GM19240 (cell line): ENCODE results near the gene ZER1.
A peak's percentile ranks its signal among the peaks of the same experiment; 100 is the strongest.

ENCODE experiments used
- DNase-seq: peaks from one replicate; pipeline ENCODE4 v3.0.0; 2011; ENCODE audit warnings: low spot score; ENCODE audit not compliant: insufficient read length

ZER1 gene

DNA sequence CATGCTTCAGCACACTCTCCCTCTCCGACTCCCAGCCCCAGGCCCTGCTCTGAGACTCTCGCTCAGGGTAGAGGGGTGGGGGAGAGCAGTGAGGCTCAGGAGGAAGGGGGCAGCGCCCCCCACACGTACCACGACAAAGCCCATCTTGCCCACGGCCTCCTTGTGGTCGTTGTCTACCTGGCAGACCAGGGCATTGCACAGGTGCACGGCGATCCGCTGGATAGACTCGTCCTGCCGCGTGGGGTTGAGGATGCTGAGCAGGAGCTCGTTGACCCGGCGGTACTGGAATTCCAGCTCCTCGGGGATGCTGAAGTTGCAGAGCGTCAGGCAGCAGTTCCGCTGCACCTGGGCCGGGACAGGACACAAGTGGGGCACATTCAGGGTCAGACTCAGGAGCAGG is 29.3 kb downstream of the ZER1 start:
- no peak for DNase-seq

- DNase-seq: no peak
Measured at GRCh38 chr9:128735373-128735772, 36.4 kb downstream of the ZER1 start.

DNA sequence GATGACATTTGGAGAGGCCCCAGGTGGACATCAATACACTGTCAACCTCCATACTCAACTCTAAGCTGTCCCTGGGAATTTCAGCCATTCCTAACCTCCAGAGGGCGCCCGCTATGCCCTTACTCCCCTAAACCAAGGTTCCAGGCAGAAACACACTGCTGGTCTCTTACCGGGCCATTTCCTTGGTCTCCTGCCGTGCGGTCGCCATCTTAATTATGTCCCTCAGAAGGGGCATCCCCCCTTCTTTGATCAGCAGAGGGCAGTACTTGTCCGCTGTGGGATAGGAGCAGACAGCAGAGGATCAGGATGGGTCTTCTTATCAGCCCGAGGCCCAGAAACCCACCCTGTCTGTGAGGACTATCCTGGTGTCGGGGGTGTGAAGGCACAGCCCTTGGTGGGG is 38.5 kb downstream of the ZER1 start:
- DNase-seq: no peak

DNA sequence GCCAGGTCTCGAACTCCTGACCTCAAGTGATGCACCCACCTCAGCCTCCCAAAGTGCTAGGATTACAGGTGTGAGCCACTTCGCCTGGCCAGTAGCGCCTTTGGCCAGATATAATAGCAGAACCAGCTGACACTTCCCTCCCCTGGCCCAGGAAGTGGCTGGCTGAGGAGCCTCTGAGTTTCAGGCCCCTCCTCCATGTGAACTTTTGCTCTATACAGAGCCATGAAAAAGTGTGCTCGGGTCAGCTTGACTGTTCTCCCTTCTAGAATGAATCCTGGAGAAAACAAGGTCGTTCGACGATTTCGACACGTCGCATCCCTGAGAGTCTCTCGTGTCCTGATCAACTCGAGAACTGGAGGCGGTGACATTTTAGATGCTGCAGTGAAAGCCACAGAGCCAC is 39.2 kb downstream of the ZER1 start:
- DNase-seq: no peak

DNA sequence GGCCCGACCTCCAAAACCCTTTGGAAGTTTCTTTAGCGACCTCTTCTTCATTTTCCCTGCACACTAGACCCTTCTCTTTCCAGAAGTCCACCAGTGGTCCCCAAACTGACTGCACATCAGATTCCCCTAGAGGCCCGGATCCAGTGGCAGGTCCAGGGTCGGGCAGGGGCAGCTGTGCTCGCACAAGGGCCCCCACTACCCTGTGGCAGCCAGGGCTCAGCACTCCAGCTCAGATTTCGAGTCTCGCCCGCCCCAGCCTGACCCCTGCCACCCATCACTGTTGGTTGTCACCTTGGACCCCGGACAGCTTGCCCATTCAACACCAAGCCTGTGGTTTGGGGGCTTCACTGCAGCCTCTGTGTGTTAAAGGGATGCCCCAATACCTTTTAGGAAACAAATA is 40.0 kb downstream of the ZER1 start:
- no peak for DNase-seq

GRCh38 chr9:128731093-128731492 is 40.6 kb downstream of the ZER1 start:
- DNase-seq: no peak

- no peak for DNase-seq
Measured at GRCh38 chr9:128729766-128730517, 41.8 kb downstream of the ZER1 start.

GRCh38 chr9:128729302-128729701 is 42.4 kb downstream of the ZER1 start:
- DNase-seq: no peak

DNA sequence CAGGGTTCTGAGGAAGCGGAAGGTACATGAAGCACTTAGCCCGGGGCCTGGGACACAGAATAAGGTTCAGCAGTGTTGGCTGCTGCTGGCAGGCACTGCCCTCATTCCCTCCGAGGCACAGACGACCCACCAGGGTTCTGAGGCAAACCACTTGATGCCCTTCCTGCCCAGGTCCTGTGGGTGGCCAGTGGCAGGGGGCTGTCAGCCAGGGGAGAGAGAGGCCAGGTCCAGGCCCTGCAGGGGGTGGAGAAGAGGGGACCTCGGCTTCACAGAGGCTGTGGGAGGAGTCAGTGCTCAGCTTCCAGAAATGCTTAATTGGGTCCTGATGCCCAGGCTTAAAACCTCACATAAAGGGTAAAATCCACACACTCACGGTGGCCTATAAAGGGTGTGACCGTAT is 43.4 kb downstream of the ZER1 start:
- DNase-seq: no peak

DNA sequence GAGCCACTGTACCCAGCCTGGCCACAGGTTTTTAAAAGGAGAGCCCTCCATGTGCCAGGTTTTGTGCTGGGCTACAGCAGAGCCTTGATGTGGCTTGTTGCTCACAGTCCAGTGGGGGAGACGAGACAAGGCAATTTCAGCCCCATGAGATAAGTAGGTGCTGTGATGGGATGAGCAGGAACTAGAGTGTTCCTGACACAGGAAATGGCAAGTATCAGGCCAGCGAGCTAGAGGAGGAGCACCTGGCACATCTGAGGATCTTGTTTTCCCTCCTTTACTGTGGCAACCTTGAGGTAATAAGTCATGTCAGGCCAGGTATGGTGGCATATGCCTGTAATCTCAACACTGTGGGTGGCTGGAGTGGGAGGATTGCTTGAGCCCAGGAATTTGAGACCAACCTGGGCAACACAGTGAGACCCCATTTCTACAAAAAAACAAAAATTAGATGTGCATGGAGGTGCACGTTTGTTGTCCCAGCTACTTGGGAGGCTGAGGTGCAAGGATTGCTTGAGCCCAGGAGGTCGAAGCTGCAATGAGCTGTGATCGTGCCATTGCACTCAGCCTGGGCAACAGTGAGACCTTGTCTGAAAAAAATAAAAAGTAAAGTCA is 44.0 kb downstream of the ZER1 start:
- no peak for DNase-seq

DNA sequence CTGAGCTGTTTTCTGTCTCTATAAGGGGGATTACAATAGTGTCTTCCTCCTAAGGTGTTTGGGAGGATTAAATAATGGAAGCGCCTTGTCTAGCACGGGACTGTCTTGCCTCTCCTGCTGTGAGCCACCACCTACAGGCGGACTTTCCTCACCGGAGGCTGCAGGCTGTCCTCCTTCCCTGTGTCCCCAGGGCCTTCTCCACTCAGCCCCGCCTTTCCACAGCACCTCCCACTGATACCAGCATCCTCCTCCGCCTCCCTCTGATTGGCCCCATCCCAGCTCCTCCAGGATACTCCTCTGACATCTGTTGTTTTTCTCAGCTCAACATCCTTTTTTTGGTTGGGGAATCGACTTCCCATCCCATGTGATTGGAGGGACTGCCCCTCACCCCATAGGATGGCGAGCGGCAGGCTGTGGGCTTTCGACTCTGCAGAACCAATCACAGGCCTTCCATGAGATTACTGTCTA is 46.9 kb downstream of the ZER1 start:
- peak; percentile 51 for DNase-seq

GRCh38 chr9:128723866-128724743 is 47.6 kb downstream of the ZER1 start, which contains the start of gene ZDHHC12:
Gene ZDHHC12 (minus strand): TSS chr9:128724127. CDS start chr9:128724093, 34 bp downstream.
- DNase-seq: peak; percentile 100

- DNase-seq: no peak
Measured at GRCh38 chr9:128723352-128723865, 48.3 kb downstream of the ZER1 start.

DNA sequence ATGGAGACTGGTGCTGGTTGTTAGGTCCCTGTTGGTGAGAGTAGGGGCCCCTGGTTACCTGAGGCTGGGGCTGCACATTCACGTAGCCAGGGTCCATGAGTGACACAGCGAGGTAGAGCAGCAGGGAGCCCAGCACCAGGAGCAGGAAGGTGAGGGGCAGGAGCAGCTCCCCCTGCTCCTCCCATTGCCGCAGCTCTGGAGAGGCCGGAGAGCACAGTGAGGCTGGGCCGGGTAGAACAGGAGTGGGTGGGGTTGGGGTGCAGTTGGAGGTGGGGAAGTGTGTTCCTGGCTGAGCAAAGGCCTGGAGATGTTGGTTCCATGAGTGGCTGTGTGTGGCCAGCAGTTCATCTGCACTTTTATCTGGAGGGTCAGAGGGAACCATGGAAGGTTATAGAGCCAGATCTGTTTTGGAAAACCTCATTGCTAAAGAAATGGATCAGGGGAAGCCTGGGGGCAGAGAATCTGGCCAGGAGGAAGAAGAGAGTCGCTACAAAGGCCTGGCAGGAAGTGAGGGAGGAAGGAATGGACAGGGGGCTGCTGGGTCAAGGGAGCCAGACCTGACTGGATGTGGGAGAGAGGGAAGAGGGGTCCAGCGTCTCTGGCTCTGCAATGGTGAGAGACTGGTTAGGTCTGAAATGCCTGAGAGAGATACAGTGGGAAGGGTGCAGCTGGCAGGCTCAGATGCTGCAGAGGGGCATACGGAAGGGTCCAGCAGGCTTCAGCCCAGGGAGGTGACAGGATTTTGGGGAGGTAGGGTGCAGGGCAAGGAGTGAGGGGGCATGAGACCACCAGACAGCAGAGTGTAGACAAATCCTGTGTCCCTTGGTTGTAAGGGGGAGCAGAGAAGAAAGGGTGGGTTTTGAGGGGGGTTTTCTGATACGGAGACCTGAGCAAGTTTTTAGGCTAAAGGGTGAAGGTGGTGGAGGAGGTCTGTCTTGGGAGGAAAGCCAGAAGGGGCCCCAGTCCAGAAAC is 49.1 kb downstream of the ZER1 start:
- no peak for DNase-seq

GRCh38 chr9:128721487-128722010 is 50.2 kb downstream of the ZER1 start:
- no peak for DNase-seq

DNA sequence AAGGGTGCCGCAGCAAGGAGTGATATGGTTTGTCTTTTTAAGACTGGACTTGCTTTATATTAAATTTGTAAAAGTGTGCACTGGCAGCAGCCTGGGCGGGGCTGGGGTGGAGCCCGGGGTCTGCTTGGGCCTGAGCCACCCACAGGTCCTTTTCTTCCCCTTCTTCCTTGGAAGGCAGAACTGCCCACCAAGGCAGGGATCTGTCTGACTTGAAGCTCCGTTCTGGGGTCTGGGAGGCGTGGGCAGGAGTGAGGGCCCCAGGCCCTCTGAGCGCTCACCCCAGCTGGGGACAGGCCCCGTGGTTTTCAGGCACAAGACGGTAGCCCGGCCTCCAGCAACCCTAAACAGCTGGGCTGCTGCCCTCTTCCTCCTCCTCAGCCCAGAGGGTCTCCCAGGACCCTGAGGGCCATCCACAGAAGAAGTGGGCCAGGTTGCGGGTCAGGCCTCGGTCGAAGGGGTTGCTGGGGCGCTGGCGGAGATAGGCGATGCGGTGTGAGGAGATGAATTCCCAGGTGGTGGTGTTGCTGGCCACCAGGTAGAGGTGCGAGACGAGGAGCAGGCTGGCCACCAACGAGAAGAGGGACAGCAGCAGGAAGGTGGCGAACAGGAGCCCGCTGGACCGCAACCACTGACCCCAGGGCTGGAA is 50.8 kb downstream of the ZER1 start:
- DNase-seq: no peak

GRCh38 chr9:128719919-128720605 is 51.7 kb downstream of the ZER1 start:
- no peak for DNase-seq

DNA sequence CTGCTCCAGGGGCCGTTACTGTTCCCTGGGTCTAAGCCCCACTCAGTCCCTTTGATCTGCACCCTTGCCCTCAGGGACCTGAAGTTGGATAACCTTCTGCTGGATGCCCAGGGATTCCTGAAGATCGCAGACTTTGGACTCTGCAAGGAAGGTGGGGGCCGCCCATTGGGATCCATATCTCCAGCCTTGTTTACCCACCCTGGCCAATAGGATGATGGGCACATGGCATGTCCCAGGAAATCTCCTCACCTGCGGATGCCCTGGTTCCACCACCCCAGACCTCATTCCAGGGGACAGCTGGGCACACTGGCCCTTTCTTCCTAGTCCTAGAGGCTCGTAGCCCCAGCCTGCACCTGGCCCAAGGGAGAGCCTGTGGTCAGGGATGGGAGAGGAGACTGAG is 53.3 kb downstream of the ZER1 start:
- no peak for DNase-seq

- DNase-seq: no peak
Measured at GRCh38 chr9:128718047-128718446, 53.7 kb downstream of the ZER1 start.
